ENCODE data around the gene CT45A6. TPM values are rescaled to one million over a fixed set of nuclear protein-coding genes. Genes with fewer than 3 reads are reported as not detected.
"Not testable (repeated sequence)": the region's sequence is repeated elsewhere in the genome, so short reads cannot be mapped to it uniquely, and the experiment has no call there.

The CT45A6 gene
- total RNA-seq: not detected
- not detected for polyA plus RNA-seq
- total RNA-seq: 0 reads per million in 6 experiments

- DNase-seq, H3K36me3 Mint-ChIP-seq, H3K9me3 Mint-ChIP-seq, H3K27ac Mint-ChIP-seq, H3K4me3 Mint-ChIP-seq, H3K4me1 Mint-ChIP-seq, H3K27me3 Mint-ChIP-seq, ATAC-seq, POLR2A ChIA-PET: not testable (repeated sequence)
Measured at GRCh38 chrX:135802687-135803086, at the start of gene CT45A6. CT45A6 (minus strand) TSS chrX:135802787; CDS start chrX:135798993, 3,794 bp downstream.

DNA sequence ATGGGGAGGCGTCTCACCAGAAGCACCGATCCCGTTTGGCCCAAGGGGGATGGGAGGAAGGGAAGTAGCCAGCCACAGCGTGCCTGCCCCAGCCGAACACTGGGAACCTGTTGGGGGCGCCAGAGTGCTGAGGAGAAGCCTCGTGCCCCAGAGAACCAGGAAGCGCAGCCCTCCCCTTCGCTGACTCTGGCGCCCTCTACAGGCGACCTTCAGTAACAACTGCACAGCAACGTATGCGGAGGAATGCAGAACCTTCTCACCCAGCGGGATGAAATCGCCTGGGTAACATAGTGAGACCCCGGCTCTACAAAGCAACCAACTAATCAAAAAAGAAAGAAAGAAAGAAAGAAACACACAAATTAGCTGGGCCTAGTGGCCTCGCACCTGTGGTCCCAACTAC lies 34.6 kb upstream of the CT45A6 start, which contains the start of gene CT45A7:
CT45A7 (minus strand) TSS at position 101 of the 400 bp plus-strand sequence. CDS start 3,747 bp downstream, outside the sequence.
- ATAC-seq, H3K27ac Mint-ChIP-seq, DNase-seq, H3K27me3 Mint-ChIP-seq, H3K4me3 Mint-ChIP-seq, H3K4me1 Mint-ChIP-seq, POLR2A ChIA-PET, H3K36me3 Mint-ChIP-seq, H3K9me3 Mint-ChIP-seq: not testable (repeated sequence)

- DNase-seq, H3K4me1 Mint-ChIP-seq, H3K27me3 Mint-ChIP-seq, H3K4me3 Mint-ChIP-seq, H3K9me3 Mint-ChIP-seq, ATAC-seq, POLR2A ChIA-PET, H3K27ac Mint-ChIP-seq, H3K36me3 Mint-ChIP-seq: not testable (repeated sequence)
Measured at GRCh38 chrX:135819912-135820311, 17.3 kb upstream of the CT45A6 start, which contains the start of gene CT45A2. CT45A2 (minus strand) TSS chrX:135820012; CDS start chrX:135816265, 3,747 bp downstream.

DNA sequence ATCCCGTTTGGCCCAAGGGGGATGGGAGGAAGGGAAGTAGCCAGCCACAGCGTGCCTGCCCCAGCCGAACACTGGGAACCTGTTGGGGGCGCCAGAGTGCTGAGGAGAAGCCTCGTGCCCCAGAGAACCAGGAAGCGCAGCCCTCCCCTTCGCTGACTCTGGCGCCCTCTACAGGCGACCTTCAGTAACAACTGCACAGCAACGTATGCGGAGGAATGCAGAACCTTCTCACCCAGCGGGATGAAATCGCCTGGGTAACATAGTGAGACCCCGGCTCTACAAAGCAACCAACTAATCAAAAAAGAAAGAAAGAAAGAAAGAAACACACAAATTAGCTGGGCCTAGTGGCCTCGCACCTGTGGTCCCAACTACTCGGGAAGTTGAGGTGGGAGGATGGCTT lies 17.2 kb downstream of the CT45A6 start, which contains the start of gene CT45A5:
CT45A5 (minus strand) TSS at position 101 of the 400 bp plus-strand sequence. CDS start 3,774 bp downstream, outside the sequence.
- ATAC-seq, POLR2A ChIA-PET, H3K4me1 Mint-ChIP-seq, DNase-seq, H3K9me3 Mint-ChIP-seq, H3K27me3 Mint-ChIP-seq, H3K36me3 Mint-ChIP-seq, H3K4me3 Mint-ChIP-seq, H3K27ac Mint-ChIP-seq: not testable (repeated sequence)

DNA sequence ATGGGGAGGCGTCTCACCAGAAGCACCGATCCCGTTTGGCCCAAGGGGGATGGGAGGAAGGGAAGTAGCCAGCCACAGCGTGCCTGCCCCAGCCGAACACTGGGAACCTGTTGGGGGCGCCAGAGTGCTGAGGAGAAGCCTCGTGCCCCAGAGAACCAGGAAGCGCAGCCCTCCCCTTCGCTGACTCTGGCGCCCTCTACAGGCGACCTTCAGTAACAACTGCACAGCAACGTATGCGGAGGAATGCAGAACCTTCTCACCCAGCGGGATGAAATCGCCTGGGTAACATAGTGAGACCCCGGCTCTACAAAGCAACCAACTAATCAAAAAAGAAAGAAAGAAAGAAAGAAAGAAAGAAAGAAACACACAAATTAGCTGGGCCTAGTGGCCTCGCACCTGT lies 34.5 kb downstream of the CT45A6 start, which contains the start of gene CT45A3:
CT45A3 (minus strand) TSS at position 101 of the 400 bp plus-strand sequence. CDS start 3,747 bp downstream, outside the sequence.
- H3K4me1 Mint-ChIP-seq, ATAC-seq, H3K4me3 Mint-ChIP-seq, DNase-seq, H3K9me3 Mint-ChIP-seq, H3K27ac Mint-ChIP-seq, H3K36me3 Mint-ChIP-seq, POLR2A ChIA-PET, H3K27me3 Mint-ChIP-seq: not testable (repeated sequence)

DNA sequence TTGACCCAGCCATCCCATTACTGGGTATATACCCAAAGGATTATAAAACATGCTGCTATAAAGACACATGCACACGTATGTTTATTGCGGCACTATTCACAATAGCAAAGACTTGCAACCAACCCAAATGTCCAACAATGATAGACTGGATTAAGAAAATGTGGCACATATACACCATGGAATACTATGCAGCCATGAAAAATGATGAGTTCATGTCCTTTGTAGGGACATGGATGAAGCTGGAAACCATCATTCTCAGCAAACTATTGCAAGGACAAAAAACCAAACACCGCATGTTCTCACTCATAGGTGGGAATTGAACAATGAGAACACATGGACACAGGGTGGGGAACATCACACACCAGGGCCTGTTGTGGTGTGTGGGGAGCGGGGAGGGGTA lies 57.8 kb downstream of the CT45A6 start:
- H3K4me3 Mint-ChIP-seq, H3K27me3 Mint-ChIP-seq, H3K9me3 Mint-ChIP-seq, H3K4me1 Mint-ChIP-seq, ATAC-seq, H3K36me3 Mint-ChIP-seq, POLR2A ChIA-PET, H3K27ac Mint-ChIP-seq, DNase-seq: not testable (repeated sequence)

Other genes starting within 250 kb of the CT45A6 start
- not detected for gene CT45A1, start 89.1 kb downstream of the CT45A6 start, total RNA-seq
- not detected for gene CT45A1, start 89.1 kb downstream of the CT45A6 start, polyA plus RNA-seq
- gene CT45A3, start 34.6 kb downstream of the CT45A6 start, total RNA-seq: not detected
- gene CT45A3, start 34.6 kb downstream of the CT45A6 start, polyA plus RNA-seq: not detected
- not detected for gene CT45A5, start 17.3 kb downstream of the CT45A6 start, total RNA-seq
- gene CT45A5, start 17.3 kb downstream of the CT45A6 start, polyA plus RNA-seq: not detected
- gene CT45A2, start 17.2 kb upstream of the CT45A6 start, total RNA-seq: not detected
- gene CT45A2, start 17.2 kb upstream of the CT45A6 start, polyA plus RNA-seq: not detected
- not detected for gene CT45A7, start 34.5 kb upstream of the CT45A6 start, total RNA-seq
- not detected for gene CT45A7, start 34.5 kb upstream of the CT45A6 start, polyA plus RNA-seq
- gene CT45A8, start 51.8 kb upstream of the CT45A6 start, total RNA-seq: not detected
- gene CT45A8, start 51.8 kb upstream of the CT45A6 start, polyA plus RNA-seq: not detected
- not detected for gene CT45A9, start 69.0 kb upstream of the CT45A6 start, total RNA-seq
- gene CT45A9, start 69.0 kb upstream of the CT45A6 start, polyA plus RNA-seq: not detected
- gene CT45A10, start 90.7 kb upstream of the CT45A6 start, total RNA-seq: not detected
- not detected for gene CT45A10, start 90.7 kb upstream of the CT45A6 start, polyA plus RNA-seq
- gene SAGE1, start 90.9 kb upstream of the CT45A6 start, total RNA-seq: not detected
- not detected for gene SAGE1, start 90.9 kb upstream of the CT45A6 start, polyA plus RNA-seq
- gene MMGT1, start 171.2 kb upstream of the CT45A6 start, total RNA-seq: 10 to 100 TPM; 24.8 to 25.3 TPM
- gene MMGT1, start 171.2 kb upstream of the CT45A6 start, polyA plus RNA-seq: 1 to 10 TPM; 6.9 to 8.3 (median 7.7) TPM
- 10 to 100 TPM; 16.3 to 18.6 TPM for gene SLC9A6, start 182.6 kb upstream of the CT45A6 start, total RNA-seq
- gene SLC9A6, start 182.6 kb upstream of the CT45A6 start, polyA plus RNA-seq: 10 to 100 TPM; 14.4 to 18.3 (median 17.1) TPM